Liver (tissue), 3 donors: ENCODE data around the gene CDC27.

Experiments
- ATF3 ChIP-seq: IDR thresholded peaks from 2 replicates; pipeline ENCODE4 v1.6.1; 2016; ENCODE audit warnings: antibody characterized with exemption
- CTCF ChIP-seq: fragments of 150-350 bp; IDR thresholded peaks from 2 replicates; pipeline ENCODE4 v1.5.1; 2017; ENCODE audit warnings: improper control_type of control experiment, low read depth, low read length; ENCODE audit not compliant: missing input control
- EGR1 ChIP-seq, 2 donors: IDR thresholded peaks; 2 replicates each; pipeline ENCODE4 v1.6.1; 2016 to 2018; ENCODE audit warnings: antibody characterized with exemption in 2 of 2, low read depth in 2 of 2
- FOXA1 ChIP-seq: IDR thresholded peaks from 2 replicates; pipeline ENCODE4 v1.6.1; 2016; ENCODE audit warnings: antibody characterized with exemption
- GABPA ChIP-seq, 2 donors: IDR thresholded peaks in 1 of 2; conservative IDR thresholded peaks in 1 of 2; 2 replicates each; pipeline ENCODE4 v1.6.1; 2016; ENCODE audit warnings: antibody characterized with exemption in 2 of 2, mild to moderate bottlenecking in 1 of 2, moderate library complexity in 1 of 2
- HNF4A ChIP-seq, 2 donors: conservative IDR thresholded peaks; 2 replicates each; pipeline ENCODE4 v1.6.1; 2016; ENCODE audit warnings: antibody characterized with exemption in 2 of 2, mild to moderate bottlenecking in 2 of 2
- JUND ChIP-seq, 2 donors: IDR thresholded peaks; 2 replicates each; pipeline ENCODE4 v1.6.1; 2016; ENCODE audit warnings: antibody characterized with exemption in 2 of 2
- RAD21 ChIP-seq, 2 donors: IDR thresholded peaks; 2 replicates each; pipeline ENCODE4 v1.6.1; 2016; ENCODE audit warnings: antibody characterized with exemption in 2 of 2, mild to moderate bottlenecking in 2 of 2
- REST ChIP-seq: IDR thresholded peaks from 2 replicates; pipeline ENCODE4 v1.6.1; 2016; ENCODE audit warnings: antibody characterized with exemption, mild to moderate bottlenecking
- RXRA ChIP-seq, 2 donors: IDR thresholded peaks; 2 replicates each; pipeline ENCODE4 v1.6.1; 2017 to 2018; ENCODE audit warnings: antibody characterized with exemption in 2 of 2, mild to moderate bottlenecking in 1 of 2
- SP1 ChIP-seq: IDR thresholded peaks from 2 replicates; pipeline ENCODE4 v1.6.1; 2018; ENCODE audit warnings: antibody characterized with exemption, mild to moderate bottlenecking
- TAF1 ChIP-seq: conservative IDR thresholded peaks from 2 replicates; pipeline ENCODE4 v1.6.1; 2016; ENCODE audit warnings: antibody characterized with exemption, mild to moderate bottlenecking
- ZBTB33 ChIP-seq: IDR thresholded peaks from 2 replicates; pipeline ENCODE4 v1.6.1; 2016; ENCODE audit warnings: antibody characterized with exemption
- donor health status: healthy.
- donor health status: healthy.

GRCh38 chr17:47214931-47215330, 25.8 kb upstream of the CDC27 start:
- TF ChIP-seq CTCF: no peak
- TF ChIP-seq RAD21 (IDR thresholded peaks at IDR 0.05): no peak
- TF ChIP-seq TAF1: no peak
- no peak for TF ChIP-seq GABPA (IDR thresholded peaks at IDR 0.05 in 1 of 2, conservative IDR thresholded peaks at IDR 0.05 in 1 of 2)
- no peak for TF ChIP-seq REST
- no peak for TF ChIP-seq ATF3
- no peak for TF ChIP-seq RXRA (IDR thresholded peaks at IDR 0.05)
- no peak for TF ChIP-seq JUND (IDR thresholded peaks at IDR 0.05)
- TF ChIP-seq HNF4A (conservative IDR thresholded peaks at IDR 0.05): no peak
- TF ChIP-seq ZBTB33: no peak
- TF ChIP-seq SP1: no peak
- no peak for TF ChIP-seq FOXA1
- TF ChIP-seq EGR1 (IDR thresholded peaks at IDR 0.05; ENCODE audit: low read depth in 2 of 2): no peak
